Chondrocyte (in vitro differentiated cells): ENCODE results near the gene RPS2. TPM values are rescaled to one million over a fixed set of nuclear protein-coding genes. Genes with fewer than 3 reads are reported as not detected.

Source experiments
- DNase-seq: peaks from one replicate; pipeline ENCODE4 v3.0.0; 2021; ENCODE audit warnings: mixed read lengths, low spot score
- H3K27ac Mint-ChIP-seq: one replicate; pipeline ENCODE4 v1.8.0; 2021; ENCODE audit warnings: mild to moderate bottlenecking, moderate library complexity, mixed read lengths; ENCODE audit not compliant: unreplicated experiment
- H3K27me3 Mint-ChIP-seq: 2 replicates; pipeline ENCODE4 v1.8.0; 2021; ENCODE audit warnings: low read depth, mixed read lengths
- H3K36me3 Mint-ChIP-seq: 2 replicates; pipeline ENCODE4 v1.8.0; 2021; ENCODE audit warnings: low read depth, mixed read lengths
- H3K4me1 Mint-ChIP-seq: 2 replicates; pipeline ENCODE4 v1.8.0; 2021; ENCODE audit warnings: low read depth, mild to moderate bottlenecking, mixed read lengths
- H3K4me3 Mint-ChIP-seq: one replicate; pipeline ENCODE4 v1.8.0; 2021; ENCODE audit warnings: mild to moderate bottlenecking, moderate library complexity, mixed read lengths; ENCODE audit not compliant: unreplicated experiment
- H3K9me3 Mint-ChIP-seq: 2 replicates; pipeline ENCODE4 v1.8.0; 2021; ENCODE audit warnings: low read depth, mixed read lengths
- total RNA-seq: library from RNA; stranded (reverse); gene quantifications from 3 replicates; pipeline ENCODE4 v1.2.1, GENCODE V29; 2021
- TF ChIP-seq, protein P1 (sequence below): fragments of 200-600 bp; sonication (generic); IDR thresholded peaks from 2 replicates; pipeline ENCODE4 v1.5.0; 2021; ENCODE audit warnings: antibody characterized with exemption, mild to moderate bottlenecking, moderate library complexity

RPS2 gene
- total RNA-seq, 1 donor from 2014 or later = 1,662 TPM

DNA sequence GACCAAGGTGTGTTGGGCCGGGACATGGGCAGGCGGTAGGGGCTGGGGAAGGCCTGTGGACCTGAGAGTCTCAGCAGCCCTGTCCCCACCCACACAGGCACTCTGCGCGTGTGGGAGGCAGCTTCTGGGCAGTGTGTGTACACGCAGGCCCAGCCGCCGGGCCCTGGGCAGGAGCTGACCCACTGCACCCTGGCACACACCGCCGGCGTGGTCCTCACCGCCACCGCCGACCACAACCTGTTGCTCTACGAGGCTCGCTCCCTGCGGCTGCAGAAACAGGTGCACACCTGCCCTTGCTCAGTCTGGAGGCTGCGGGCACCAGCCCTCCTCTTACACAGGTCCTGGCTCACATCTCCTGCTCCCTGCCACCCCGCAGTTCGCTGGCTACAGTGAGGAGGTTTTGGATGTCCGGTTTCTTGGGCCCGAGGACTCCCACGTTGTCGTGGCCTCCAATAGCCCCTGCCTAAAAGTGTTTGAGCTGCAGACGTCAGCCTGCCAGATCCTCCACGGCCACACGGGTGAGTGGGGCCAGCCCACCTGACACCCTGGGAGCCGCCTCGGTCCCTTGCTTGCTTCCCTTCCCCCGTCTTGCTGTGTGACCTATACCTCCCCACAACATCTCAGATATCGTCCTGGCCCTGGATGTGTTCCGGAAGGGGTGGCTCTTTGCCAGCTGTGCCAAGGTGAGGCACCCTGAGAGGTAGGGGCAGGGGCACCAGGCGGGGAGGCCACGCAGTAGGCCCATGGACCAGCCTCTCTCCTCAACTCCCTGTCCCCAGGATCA is 11.0 kb upstream of the RPS2 start:
- Mint-ChIP-seq H3K4me1 (peaks cover 24% of the 10 kb centered on the region), H3K9me3 (no peaks in the 10 kb centered on the region), H3K4me3 (no peak overlapping the region), H3K36me3 (peaks cover 16% of the 10 kb centered on the region), H3K27me3 (no peaks in the 10 kb centered on the region), H3K27ac (no peak overlapping the region)
- no peak for DNase-seq
- TF ChIP-seq, protein P1, sequence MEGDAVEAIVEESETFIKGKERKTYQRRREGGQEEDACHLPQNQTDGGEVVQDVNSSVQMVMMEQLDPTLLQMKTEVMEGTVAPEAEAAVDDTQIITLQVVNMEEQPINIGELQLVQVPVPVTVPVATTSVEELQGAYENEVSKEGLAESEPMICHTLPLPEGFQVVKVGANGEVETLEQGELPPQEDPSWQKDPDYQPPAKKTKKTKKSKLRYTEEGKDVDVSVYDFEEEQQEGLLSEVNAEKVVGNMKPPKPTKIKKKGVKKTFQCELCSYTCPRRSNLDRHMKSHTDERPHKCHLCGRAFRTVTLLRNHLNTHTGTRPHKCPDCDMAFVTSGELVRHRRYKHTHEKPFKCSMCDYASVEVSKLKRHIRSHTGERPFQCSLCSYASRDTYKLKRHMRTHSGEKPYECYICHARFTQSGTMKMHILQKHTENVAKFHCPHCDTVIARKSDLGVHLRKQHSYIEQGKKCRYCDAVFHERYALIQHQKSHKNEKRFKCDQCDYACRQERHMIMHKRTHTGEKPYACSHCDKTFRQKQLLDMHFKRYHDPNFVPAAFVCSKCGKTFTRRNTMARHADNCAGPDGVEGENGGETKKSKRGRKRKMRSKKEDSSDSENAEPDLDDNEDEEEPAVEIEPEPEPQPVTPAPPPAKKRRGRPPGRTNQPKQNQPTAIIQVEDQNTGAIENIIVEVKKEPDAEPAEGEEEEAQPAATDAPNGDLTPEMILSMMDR = no peak

DNA sequence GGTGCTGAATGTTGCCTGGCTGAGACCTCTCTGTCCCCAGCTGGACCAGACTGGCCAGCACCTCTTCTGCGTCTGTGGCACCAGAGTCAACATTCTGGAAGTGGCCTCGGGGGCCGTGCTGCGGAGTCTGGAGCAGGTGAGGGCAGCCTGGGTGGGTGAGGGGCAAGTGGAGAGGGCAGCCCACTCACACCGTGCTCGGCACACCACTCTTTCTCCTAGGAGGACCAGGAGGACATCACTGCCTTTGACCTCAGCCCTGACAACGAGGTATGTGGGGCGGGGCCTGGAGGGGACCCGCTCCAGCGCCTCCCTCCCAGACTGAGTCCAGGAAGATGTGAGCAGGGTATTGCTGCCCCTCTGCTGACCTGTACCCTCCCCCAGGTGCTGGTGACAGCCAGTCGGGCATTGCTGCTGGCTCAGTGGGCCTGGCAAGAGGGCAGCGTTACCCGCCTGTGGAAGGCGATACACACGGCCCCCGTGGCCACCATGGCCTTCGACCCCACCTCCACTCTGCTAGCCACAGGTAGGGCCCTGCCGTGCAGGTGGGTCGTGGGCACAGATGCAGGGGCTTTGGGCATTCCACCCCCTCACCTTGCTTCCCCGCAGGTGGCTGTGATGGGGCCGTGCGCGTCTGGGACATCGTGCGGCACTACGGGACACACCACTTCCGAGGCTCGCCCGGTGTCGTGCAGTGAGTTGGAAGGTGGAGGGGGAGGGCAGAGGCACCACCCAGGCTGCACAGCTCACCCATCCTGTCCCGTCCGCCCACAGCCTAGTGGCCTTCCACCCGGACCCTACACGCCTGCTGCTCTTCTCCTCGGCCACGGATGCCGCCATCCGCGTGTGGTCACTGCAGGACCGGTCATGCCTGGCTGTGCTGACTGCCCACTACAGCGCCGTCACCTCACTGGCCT is 9.8 kb upstream of the RPS2 start:
- H3K9me3 Mint-ChIP-seq = no peaks in the 10 kb centered on the region
- TF ChIP-seq, protein P1 = no peak
- DNase-seq = peak; percentile 86
- H3K36me3 Mint-ChIP-seq = peaks cover 15% of the 10 kb centered on the region
- no peaks in the 10 kb centered on the region for H3K27me3 Mint-ChIP-seq
- H3K4me3 Mint-ChIP-seq = no peak overlapping the region
- peaks cover 24% of the 10 kb centered on the region for H3K4me1 Mint-ChIP-seq
- no peak overlapping the region for H3K27ac Mint-ChIP-seq

DNA sequence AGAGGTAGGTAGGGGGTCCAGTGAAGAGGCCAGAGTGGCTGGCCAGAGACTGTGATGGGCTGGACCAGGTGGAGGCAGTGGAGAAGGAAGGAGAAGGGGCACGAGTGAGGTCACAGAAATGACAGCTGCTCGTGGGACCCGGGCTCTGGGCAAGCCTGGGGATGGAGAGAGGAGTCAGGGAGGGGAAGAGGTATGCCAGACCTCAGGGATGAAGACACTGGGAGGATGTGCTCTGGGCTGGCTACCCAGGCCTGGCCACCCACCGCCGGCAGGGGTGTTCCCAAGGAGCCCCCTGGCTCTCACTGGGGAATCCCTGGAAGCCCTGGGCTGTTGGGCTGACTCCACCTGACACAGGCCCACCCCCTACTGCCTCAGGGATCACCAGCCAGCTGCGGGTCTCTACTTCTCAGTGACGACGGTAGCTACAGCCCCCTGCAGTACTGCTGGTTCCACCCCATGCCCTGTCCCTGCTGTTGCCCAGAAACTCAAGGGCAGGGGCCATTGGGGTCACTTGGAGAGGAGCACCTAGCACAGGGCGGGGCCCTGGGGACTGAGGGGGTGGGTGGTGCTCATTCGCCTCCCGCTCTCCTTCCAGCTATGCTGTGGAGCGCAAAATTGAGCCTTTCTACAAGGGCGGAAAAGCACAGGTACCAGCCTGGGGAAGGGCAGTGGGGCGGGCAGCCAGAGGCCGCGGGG is 9.0 kb upstream of the RPS2 start:
- peak overlapping the region; percentile 96 for H3K4me3 Mint-ChIP-seq
- H3K27me3 Mint-ChIP-seq = no peaks in the 10 kb centered on the region
- DNase-seq = peak; percentile 85
- peak overlapping the region; percentile 61 for H3K27ac Mint-ChIP-seq
- no peaks in the 10 kb centered on the region for H3K9me3 Mint-ChIP-seq
- H3K4me1 Mint-ChIP-seq = peaks cover 24% of the 10 kb centered on the region
- H3K36me3 Mint-ChIP-seq = peaks cover 14% of the 10 kb centered on the region
- TF ChIP-seq, protein P1 = no peak

DNA sequence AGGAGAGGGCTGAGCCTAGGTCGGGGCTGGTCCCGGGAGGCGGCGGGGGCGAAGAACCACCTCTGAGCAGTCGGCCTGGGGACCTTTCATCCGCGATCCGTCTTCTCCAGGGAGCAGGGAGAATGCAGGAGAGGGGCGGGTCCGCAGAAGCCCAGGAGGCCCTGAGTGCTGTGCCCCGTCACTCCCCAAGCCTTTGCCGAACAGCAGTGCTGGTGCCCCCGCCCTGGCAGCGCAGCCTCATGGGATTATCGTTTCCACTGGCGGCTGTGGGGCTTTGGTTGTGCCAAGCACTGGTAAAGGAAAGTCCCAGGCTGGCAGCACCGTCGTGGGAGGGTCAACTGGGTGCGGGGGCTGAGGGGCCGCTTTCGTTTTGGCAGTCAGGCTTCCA is 7.9 kb upstream of the RPS2 start:
- TF ChIP-seq, protein P1 = no peak
- Mint-ChIP-seq H3K36me3 (peaks cover 11% of the 10 kb centered on the region), H3K27ac (no peak overlapping the region), H3K27me3 (no peaks in the 10 kb centered on the region), H3K9me3 (no peaks in the 10 kb centered on the region), H3K4me3 (peak overlapping the region; percentile 96), H3K4me1 (peaks cover 24% of the 10 kb centered on the region)
- no peak for DNase-seq
